Gastrocnemius medialis (tissue), 4 donors: Measurements from ENCODE around the gene CYTH2.

Experiments
- CTCF ChIP-seq, 5 experiments: fragments of 450-650 bp in 3 of 5; fragments of 200-600 bp in 2 of 5; sonication (generic) in 2 of 5; IDR thresholded peaks in 4 of 5; conservative IDR thresholded peaks in 1 of 5; 1 replicate in 4 of 5; 2 replicates in 1 of 5; pipeline ENCODE4 v1.5.1; 2016 to 2019; ENCODE audit warnings: antibody characterized with exemption in 5 of 5, mild to moderate bottlenecking in 3 of 5, moderate library complexity in 3 of 5
- POLR2A ChIP-seq, 2 donors: fragments of 450-650 bp; IDR thresholded peaks; one replicate each; pipeline ENCODE4 v1.6.1; 2017; ENCODE audit warnings: antibody characterized with exemption in 2 of 2, mild to moderate bottlenecking in 2 of 2, moderate library complexity in 2 of 2

- TF ChIP-seq CTCF (IDR thresholded peaks at IDR 0.05 in 4 of 5, conservative IDR thresholded peaks at IDR 0.05 in 1 of 5) (no peak), POLR2A (IDR thresholded peaks at IDR 0.05) (no peak)
Measured at GRCh38 chr19:48442116-48443035, 26.8 kb upstream of the CYTH2 start.
